ENCODE data around the gene STK32B. TPM values are rescaled to one million over a fixed set of nuclear protein-coding genes. Genes with fewer than 3 reads are reported as not detected.

The STK32B gene
- total and polyA plus RNA-seq, 9 of the 15 experiments (the other 6 are each of a cell fraction or from before 2014, with no cell fraction given), result 0.03 to 0.20 (median 0.07) TPM; not detected in 2

- TF ChIP-seq ARID3A (IDR thresholded peaks at IDR 0.05; ENCODE audit: borderline replicate concordance, low read depth, low read length), result no peak
Observed at GRCh38 chr4:5027346-5027745, 23.9 kb upstream of the STK32B start (continued).

- WGBS (ENCODE audit: insufficient coverage, low coverage, missing lambda C conversion rate), result 9% methylated on average over 2 of the region's 2 CpGs
- no peak for ATAC-seq
Observed at GRCh38 chr4:5028480-5028879, 22.8 kb upstream of the STK32B start.

More at GRCh38 chr4:5028480-5028879, 22.8 kb upstream of the STK32B start:
- no peak overlapping the region for H3K4me2 ChIP-seq (ENCODE audit: insufficient read depth, low read length)
- no peaks in the 10 kb centered on the region; the same call in 1 of the 2 replicates for H3K9me3 ChIP-seq (replicated peaks; ENCODE audit: control insufficient read depth, insufficient read depth, low read depth, low read length)
- H3K4me1 ChIP-seq (replicated peaks in 1 of 2; ENCODE audit: control insufficient read depth in 2 of 2, insufficient read depth in 2 of 2, low read length in 2 of 2), result peaks cover 9 to 10% of the 10 kb centered on the region in 2 experiments; a peak in 4 of 5 replicates
- in situ Hi-C loops (cut with MboI) (no loop called here), intact Hi-C loops (cut with micrococcal nuclease) (no loop called here)
- ChIA-PET CTCF (ENCODE audit: low intra/inter-chr PET ratio) (no interaction called here), POLR2A (interaction anchor here (1.7 kb wide), 1 partner anchor 7 kb away, joined by 8 read pairs; no protein-coding TSS in a partner anchor)
- no TSS peak for BruUV-seq (replicated peaks)
- no peak overlapping the region for H3K27ac ChIP-seq (ENCODE audit: extremely low read depth, low read depth, low read length)
- no peak overlapping the region for H2AFZ ChIP-seq (ENCODE audit: low read depth, low read length)
- no peak for DNase-seq (ENCODE audit: extremely low read depth in 1 of 4, low spot score in 3 of 4)
- TF ChIP-seq KDM5B (IDR thresholded peaks at IDR 0.05; ENCODE audit: insufficient replicate concordance, low read depth, low read length) (no peak), ZNF12 (CRISPR knock-in tag; IDR thresholded peaks at IDR 0.05) (peak; percentile 92)
- H3K79me2 ChIP-seq (ENCODE audit: control insufficient read depth, insufficient read depth, low read length), result no peaks in the 10 kb centered on the region
- no peaks in the 10 kb centered on the region for H3K36me3 ChIP-seq (ENCODE audit: control insufficient read depth, insufficient read depth, low read length)
- H4K20me1 ChIP-seq (replicated peaks; ENCODE audit: control insufficient read depth, insufficient read depth, low read length), result no peaks in the 10 kb centered on the region
- no peaks in the 10 kb centered on the region for H3K9me1 ChIP-seq (ENCODE audit: control insufficient read depth, insufficient read depth, low read length)
- FAIRE-seq, result no peak
- no peak overlapping the region for H3K4me3 ChIP-seq
- H3K27me3 ChIP-seq (ENCODE audit: control insufficient read depth in 2 of 2, insufficient read depth in 2 of 2, low read length in 2 of 2), result peaks cover 0 to 4% of the 10 kb centered on the region in 2 experiments; a peak in 1 of 5 replicates
- no peak overlapping the region for H3K9ac ChIP-seq (ENCODE audit: insufficient read depth in 1 of 2, low read depth in 2 of 2, low read length in 2 of 2)
